Ureter (tissue), 1 donor: Measurements from ENCODE around the gene PTPRQ. TPM values are rescaled to one million over a fixed set of nuclear protein-coding genes. Genes with fewer than 3 reads are reported as not detected.

Source experiments
- DNase-seq: peaks from one replicate; pipeline ENCODE4 v3.0.0-alpha.2; 2020; ENCODE audit warnings: low spot score
- total RNA-seq: library from RNA; stranded (reverse); gene quantifications from one replicate; pipeline ENCODE4 v1.2.4, GENCODE V29; 2023
- donor health status: DM: yes; HTN: yes; CAD: no.

Gene PTPRQ
- total RNA-seq, 1 donor from 2014 or later, result 0.68 TPM

DNA sequence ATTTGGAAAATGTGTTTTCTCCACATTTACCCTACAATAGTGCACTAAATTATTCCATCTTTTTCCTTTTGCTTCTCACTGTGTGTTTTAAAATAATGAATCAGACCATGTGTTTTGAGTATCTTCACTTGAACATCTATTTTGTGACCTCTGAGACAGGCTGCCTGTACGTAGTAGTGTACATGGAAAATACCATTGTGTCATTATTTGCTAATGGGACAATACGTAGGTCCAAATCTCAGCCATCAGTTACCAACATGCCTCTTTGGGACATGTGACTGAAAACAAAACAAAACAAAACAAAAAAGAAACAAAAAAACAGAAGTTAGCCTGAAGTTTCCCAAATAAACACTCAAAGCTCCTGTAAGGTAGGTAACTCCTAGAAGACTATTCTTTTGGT is 256.3 kb downstream of the PTPRQ start:
- DNase-seq, result no peak

DNA sequence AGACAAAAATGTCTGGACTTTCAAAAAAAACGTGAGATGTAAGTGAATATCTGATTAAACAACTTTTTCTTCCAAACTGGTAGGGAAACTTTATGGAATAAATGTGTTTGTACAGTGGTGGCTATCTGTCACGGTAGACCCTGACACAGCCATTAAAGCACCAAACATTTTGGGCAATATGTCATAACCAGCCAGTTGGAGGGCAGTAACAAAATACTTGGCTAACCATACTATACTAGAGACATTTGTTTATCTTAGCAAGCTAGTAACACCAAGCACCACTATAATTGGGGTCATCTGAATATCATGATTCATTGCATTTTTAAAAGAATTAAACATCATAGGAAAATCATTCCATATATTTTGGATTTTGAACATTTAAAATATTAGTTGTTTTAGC is 257.4 kb downstream of the PTPRQ start:
- DNase-seq, result no peak

DNA sequence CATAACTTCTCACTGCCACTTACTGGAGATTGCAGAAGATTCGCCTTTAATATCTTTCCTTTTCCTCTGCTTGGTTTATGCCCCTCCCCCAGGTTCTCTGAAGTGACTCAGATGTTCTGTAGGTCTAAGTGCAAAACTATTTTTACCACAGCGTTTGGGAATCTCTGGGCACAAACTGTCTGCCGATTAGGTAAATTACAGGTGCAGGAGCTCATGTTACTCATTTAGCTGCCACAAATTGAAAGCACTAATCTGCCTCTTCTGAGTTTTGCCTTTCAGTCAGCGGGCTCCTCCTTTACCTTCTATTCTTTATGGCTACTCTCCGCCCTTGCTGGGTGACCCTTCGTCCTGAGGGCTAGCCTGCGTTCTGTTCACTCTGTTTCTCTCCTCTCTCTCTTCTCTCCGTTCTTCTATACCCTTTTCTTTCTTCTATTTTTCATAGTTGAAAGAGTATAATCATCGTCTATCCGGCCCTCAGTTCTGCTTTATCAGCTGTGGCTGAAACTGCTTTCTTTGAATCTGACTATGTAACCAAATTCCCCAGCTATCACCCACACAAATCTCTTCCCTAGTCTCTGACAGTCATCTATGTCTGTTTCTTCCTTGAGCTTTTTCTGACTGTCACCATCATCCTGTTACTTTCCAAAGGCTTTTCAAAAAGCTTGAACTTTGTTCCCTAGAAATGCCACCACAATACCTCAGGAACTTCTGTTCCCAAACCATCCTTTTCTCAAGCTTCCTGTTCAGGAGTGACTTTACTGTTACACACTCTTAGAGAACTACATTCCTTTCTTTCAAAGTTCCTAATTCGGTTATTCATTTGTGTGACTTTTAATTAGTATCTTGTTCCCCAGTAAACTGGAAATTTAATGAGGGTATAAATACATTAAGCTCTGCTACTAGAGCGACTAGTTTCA is 259.1 kb downstream of the PTPRQ start:
- DNase-seq, result no peak

DNA sequence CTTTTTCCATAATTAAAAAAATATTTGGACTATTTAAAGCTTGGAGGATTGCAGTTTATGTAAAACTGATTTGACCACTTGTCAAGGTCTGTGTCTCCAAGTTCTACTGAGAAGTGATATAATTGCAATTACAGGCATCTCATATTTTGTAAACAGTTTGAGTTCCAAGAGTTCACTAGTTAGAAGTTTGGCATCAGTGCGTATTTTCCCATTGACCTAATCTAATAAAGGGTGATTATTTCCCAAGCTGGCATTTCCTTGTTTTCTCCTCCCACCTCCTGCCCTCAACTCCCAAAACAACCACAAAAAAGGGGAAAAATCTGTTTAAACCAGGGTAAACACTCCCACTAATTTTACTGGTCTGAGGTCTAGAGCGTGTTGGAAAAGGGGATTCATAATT is 260.4 kb downstream of the PTPRQ start:
- DNase-seq, result no peak

DNA sequence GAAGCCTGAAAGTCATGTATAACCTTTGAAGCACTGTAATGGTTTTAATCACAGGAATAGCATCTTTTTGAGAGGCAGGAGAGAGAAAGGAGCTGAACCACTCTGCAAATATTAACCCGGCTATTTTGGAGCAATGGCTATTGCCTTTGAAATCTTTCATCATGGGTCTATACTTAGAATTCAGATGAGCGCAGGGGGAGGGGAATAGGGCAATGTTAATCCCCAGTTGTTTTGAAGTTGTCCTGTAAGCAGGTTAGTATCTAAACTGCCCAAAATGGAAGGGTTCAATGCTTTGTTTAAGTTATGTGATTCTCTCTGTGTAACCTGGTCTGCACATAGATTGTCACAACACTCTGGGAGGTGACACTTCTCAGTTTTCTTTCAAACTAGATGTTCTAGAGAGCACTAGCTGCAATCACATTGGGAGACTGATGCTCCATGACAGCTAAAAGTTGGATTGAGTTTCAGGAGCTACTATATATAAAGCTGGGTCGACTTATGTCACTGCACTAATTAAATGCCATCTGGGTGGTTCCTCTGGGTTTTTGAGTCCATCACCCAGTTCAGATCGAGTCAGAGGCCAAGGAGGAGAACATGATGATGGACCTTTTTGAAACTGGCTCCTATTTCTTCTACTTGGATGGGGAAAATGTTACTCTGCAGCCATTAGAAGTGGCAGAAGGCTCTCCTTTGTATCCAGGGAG is 263.2 kb downstream of the PTPRQ start, which contains the start of gene MYF6:
Gene MYF6, plus strand, starts transcription at position 509 of the 704 bp plus-strand sequence. Its CDS starts 86 bp downstream, at position 595.
- DNase-seq, result no peak

DNA sequence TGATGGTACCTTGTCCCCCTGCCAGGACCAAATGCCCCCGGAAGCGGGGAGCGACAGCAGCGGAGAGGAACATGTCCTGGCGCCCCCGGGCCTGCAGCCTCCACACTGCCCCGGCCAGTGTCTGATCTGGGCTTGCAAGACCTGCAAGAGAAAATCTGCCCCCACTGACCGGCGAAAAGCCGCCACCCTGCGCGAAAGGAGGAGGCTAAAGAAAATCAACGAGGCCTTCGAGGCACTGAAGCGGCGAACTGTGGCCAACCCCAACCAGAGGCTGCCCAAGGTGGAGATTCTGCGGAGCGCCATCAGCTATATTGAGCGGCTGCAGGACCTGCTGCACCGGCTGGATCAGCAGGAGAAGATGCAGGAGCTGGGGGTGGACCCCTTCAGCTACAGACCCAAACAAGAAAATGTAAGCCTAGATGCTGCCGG is 263.8 kb downstream of the PTPRQ start:
- DNase-seq, result no peak

DNA sequence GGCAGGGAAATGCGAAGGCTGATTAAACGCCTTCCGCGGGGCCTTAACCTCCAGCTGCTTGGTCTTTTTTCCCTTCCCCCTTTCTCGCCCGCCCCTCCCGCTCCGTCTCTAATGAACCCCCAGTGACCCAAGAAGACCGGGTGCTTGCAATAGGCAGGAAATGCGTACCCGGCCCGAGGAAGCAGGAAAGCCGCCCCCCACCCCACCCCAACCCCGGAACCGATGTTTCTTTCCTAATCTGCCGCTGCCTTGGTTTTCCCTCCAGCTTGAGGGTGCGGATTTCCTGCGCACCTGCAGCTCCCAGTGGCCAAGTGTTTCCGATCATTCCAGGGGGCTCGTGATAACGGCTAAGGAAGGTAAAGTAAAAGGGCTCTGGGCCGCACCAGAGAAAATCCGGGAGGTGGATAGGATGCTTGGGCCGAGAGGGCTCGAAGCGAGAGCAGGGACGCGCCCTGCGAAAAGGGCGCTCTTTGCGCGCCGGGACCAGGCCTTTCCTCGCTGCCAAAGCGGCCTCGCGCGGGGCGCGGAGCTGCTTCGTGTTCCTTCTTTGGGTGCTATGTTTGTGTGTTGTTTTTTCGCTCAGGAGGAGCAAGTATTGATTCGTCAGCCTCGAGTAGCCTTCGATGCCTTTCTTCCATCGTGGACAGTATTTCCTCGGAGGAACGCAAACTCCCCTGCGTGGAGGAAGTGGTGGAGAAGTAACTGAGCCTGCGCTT is 264.4 kb downstream of the PTPRQ start:
- no peak for DNase-seq

DNA sequence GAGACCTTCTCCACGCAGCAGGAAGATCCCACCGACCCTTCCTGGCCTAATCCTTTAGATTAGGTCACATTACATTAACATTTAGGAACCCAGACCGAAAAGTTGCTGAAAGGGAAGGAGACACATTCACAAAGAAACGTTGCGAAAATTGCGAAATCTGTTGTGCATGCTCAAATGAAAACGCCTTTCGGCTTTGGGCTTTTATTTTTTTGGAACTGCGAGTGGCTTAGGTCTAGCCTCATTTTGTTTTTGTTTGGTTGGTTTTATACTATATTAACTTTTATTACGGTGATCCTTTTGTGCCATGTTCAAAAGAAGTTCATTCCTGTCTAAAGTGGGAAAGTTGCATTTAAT is 264.9 kb downstream of the PTPRQ start:
- DNase-seq, result no peak

DNA sequence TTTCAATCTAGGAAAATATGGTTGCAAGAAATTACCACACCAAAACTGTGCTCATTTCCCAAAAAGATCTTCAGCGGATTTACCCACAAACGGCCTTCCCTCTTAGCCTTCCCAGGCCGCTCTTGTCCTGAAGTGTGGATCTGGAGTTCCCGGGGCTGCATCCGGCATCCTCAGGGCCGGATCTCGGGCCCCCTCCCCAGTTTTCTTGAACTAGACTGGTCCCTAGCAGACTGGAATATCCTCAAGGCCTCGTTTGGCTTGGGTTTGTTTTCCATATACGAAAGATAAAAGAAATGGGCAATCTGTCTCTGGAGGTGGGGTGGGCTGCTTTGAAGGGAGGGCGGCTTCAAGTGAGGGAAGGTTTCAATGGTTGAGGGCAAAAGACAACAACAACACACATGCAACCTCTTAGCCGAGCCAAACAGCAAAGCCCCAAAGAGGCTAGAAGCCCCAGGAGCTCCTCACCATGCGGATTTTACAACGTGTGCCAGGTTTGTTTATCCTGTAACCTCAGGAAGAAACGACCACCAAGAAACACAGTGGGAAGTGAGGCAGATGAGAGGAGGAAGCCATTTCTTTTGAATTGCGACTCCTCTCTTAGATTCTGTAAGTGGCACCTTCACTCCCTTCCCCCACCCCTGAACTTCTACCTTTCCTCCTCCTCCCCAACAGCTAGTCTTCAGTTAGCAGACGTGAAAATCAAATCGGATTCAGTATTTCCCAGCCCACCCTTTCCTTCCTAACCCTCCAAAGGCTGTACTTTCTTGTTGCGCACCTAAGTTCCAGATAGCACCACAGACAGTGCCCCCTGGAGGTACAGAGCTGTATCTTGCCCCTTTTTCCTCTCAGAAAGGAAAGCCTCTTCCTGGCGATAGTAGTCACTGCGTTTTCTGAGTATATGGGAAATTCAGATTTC is 266.0 kb downstream of the PTPRQ start:
- no peak for DNase-seq

DNA sequence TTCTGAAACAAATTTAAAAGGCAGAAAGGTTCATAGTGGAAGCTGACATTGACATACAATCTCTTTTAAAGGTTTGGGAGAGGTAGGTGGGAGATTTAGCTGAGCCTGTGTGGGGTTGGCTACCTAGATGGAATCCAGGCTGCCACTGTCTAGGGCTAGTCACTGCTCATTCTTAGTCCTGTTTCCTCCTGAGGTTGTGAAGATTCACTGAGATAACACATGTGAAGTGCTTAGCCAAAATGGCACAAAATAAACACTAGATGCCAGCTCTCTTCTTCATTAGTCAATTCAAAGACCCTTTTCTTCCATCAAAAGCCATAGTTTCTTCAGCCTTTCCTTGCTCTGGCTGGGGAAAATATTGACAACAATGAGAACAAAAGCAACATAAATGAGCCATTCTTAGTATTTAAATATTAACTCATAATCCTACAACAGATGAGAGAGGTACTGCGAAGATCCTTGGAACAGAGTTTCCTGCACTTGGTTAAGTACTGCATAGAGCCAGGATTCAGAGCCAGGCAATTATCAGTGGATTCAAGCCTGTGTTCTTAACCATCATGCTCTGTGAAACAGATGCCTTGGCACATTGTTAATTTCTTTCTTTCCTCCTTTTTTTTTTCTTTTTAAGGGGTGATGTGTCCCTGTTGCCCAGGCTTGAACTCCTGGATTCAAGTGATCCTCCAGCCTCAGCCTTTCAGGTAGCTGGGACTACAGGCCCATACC is 266.9 kb downstream of the PTPRQ start:
- DNase-seq, result no peak

DNA sequence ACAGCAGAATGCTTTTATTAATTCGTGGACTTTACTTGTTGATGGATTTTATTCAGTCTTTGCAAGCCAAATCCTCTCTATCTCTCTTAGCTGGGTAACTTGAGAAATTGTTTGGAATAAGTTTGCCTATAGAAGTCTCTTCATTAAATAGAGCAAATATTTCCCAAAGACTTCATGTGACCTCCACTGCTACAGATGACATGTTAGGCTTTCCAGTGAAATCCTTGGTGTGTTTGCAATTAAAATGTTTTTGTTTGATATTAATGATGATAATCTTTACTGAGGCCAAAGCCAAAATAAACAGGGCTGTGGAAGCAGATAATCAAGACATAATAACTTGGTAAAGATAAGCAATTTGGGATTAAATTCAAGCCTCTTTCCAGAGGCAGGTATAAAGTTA is 267.8 kb downstream of the PTPRQ start:
- no peak for DNase-seq

DNA sequence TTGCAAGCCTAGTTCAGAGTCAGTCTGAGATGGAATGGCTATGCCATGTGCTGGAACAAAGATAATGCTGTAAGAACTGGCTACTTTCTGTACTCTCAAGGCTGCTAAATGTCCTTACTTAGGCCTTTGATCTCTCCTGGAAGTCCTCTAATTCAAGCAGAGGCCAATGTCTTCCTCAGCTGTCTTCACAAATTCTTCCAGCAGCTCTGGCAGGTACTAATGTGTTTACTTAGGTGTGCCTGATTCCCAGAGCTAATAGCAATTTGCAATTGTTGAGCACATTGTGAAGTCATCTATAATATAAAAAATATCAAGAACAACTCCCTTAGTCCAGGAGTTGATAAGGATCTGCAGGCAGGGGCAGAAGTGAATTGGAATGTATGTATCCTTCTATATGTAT is 268.8 kb downstream of the PTPRQ start:
- no peak for DNase-seq

DNA sequence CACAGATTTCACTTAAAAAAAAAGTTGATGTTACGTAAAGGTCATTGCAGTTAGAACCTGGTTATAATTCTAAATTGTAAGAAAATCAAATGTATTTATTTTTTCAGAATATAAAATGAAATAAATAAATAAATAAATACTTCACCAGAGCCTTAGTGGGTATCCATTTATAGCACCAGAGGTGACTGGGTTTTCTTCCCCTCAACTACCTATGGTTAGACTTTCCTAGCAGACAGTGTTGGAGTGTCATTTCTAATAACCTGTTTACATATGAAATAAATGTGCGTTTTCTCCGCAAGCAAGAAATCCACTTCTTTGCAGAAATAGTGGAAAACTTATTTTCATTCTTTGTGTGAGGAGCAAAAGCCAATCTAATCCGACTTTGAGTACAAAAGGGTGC is 269.4 kb downstream of the PTPRQ start:
- DNase-seq, result no peak

DNA sequence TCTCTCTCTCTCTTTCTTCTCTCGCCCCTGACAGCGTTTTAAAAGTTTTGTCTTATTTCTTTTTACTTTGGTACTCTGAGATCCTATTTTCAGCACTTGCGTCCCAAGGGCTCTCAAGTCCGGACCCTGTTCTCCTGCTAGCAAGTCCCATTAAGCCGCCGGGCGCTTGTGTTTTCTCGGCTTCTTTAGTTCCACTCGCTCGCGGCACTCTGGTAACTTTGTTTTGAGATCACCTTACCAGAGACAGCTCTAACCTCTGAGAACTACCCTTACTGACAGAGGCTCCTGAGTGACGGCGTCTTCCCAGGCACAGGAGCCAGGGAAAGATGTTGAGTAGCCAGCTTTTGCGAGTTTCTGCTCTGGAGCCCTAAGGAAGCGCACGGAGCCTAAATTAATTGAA is 270.0 kb downstream of the PTPRQ start:
- DNase-seq, result no peak

DNA sequence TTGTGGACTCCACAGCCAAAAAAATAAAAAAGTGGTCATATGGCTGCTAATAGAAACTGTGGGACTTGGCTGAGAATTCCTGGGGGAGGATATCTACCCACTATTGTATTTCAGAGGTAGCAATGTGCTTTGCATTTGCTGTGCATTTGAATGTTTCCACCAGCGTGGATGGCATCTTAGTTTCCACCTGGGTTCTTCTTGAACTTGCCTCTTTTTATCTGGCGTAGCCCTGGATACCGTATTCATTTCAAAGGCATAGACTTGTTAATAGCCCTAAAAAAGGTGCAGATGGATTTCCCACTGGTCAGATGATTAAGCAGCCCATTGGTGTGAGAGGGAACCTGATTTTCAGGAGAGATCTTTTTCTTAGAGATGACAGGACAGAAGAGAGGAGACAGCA is 270.8 kb downstream of the PTPRQ start:
- no peak for DNase-seq

DNA sequence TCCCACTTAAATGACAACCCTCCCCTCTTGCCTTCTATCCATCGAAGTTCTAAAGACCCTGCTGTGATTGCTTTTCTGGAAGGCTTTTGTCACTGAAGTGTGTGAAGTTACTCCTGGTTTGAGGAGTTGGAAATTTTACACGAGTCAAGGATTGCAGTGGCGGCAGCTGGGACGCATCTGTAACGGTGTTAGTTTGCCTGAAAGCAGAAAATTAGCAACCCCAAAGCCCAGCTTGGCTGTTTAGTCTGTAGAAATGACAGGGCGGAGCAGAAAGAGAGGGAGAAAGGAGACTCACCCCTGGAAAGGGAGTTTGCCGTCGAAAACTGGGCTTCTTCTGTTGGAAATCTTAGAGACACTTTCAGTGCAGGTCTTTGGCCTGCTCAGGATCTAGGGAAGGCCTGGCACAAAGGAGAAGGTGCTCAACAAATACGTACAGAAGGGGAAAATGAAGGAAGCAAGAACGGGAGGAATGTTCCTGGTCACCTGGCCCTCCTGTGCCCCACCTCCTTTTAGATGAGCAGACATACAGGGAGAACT is 271.7 kb downstream of the PTPRQ start:
- DNase-seq, result no peak

DNA sequence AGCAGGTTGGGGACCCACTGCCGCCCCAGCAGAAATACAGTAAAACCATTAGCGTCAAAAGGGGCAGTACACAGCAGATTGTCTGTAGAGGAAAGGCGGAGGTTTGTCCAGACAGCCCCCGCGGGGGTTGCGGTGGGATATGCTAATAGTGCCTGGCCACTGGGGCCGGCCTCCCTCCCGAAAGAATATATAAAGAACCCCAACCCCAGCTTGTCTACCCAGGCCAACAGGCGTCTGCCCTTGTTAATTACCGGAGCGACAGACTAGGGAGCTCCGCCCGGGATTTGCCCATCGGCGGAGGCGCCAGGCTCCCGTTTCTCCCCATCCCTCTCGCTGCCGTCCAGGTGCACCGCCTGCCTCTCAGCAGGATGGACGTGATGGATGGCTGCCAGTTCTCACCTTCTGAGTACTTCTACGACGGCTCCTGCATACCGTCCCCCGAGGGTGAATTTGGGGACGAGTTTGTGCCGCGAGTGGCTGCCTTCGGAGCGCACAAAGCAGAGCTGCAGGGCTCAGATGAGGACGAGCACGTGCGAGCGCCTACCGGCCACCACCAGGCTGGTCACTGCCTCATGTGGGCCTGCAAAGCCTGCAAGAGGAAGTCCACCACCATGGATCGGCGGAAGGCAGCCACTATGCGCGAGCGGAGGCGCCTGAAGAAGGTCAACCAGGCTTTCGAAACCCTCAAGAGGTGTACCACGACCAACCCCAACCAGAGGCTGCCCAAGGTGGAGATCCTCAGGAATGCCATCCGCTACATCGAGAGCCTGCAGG is 272.8 kb downstream of the PTPRQ start, which contains the start of gene MYF5:
Gene MYF5, plus strand, starts transcription at position 217 of the 774 bp plus-strand sequence. Its CDS starts 152 bp downstream, at position 369.
- no peak for DNase-seq

DNA sequence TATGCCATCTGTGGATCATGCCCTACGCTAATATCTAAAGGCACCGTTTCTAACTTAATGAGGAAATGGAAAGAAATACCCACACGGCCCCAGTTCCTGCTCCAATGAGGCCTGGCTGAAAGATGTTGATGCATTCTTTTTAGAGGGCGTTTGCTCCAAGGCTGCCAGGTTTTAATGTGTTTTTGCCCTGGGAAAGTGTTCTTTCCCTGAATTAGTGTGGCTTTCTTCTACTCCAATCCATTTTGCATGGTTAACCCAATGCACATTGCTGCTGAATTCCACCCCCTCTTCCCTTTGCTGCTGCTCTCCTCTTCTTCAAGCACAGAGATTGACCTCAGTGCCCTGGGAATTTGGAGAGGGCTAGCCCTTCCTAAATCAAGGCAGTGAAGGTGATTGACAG is 273.8 kb downstream of the PTPRQ start:
- no peak for DNase-seq

DNA sequence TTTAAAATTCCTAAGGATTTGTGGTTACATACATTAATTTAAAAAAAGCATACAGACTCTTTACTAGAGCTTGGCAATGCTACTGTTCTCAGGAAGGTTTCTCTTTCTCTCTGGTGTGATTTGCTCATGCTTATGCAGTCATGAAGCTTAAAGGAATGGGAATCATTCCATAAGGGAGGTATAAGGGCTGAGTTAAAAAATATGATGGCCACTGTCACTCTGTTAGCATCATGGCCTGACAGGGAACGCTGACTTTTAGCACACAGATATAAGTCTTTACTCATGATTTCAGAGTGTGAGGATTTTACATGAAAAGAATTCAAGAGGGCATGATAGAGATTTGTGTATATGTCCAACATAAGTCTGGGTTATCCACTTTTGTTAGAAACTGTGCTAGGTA is 276.5 kb downstream of the PTPRQ start:
- DNase-seq, result no peak
